Left ventricle myocardium inferior (tissue), 1 donor: ENCODE measurements around the gene ZSWIM1. TPM values are rescaled to one million over a fixed set of nuclear protein-coding genes. Genes with fewer than 3 reads are reported as not detected.

Experiments used
- DNase-seq: peaks from one replicate; pipeline ENCODE4 v3.0.0-alpha.2; 2020
- H3K27ac ChIP-seq: fragments of 200-600 bp; replicated peaks from 2 replicates; pipeline ENCODE4 v1.8.0; 2021
- H3K27me3 ChIP-seq: fragments of 200-600 bp; 2 replicates; pipeline ENCODE4 v1.8.0; 2021; ENCODE audit warnings: low read depth
- H3K36me3 ChIP-seq: fragments of 200-600 bp; 2 replicates; pipeline ENCODE4 v1.8.0; 2021
- H3K4me1 ChIP-seq: fragments of 200-600 bp; 2 replicates; pipeline ENCODE4 v1.8.0; 2021
- H3K4me3 ChIP-seq: fragments of 200-600 bp; 2 replicates; pipeline ENCODE4 v1.8.0; 2021; ENCODE audit warnings: mild to moderate bottlenecking, moderate library complexity
- H3K9me3 ChIP-seq: fragments of 200-600 bp; replicated peaks from 2 replicates; pipeline ENCODE4 v1.8.0; 2021
- intact Hi-C: fragments of 100-400 bp; cut with micrococcal nuclease; formaldehyde crosslinking; loops from one replicate; pipeline ENCODE4 v1.11.0; 2022
- total RNA-seq: library from RNA; stranded (reverse); fragmentation: NEBNext Ultra II Directional; extraction: Animal tissue kit (Norgen Biotek cat#: 25700); gene quantifications from one replicate; pipeline ENCODE4 v1.2.1, GENCODE V29; 2021
- TF ChIP-seq, protein P1 (sequence below): fragments of 200-600 bp; IDR thresholded peaks from 2 replicates; pipeline ENCODE4 v1.8.0; 2021; ENCODE audit warnings: antibody characterized with exemption, mild to moderate bottlenecking, borderline replicate concordance
- donor health status: DM: no; HTN: yes; CAD: no; lungs with severe emphysema.

Gene ZSWIM1
- total RNA-seq, 1 donor from 2014 or later = 11.2 TPM

DNA sequence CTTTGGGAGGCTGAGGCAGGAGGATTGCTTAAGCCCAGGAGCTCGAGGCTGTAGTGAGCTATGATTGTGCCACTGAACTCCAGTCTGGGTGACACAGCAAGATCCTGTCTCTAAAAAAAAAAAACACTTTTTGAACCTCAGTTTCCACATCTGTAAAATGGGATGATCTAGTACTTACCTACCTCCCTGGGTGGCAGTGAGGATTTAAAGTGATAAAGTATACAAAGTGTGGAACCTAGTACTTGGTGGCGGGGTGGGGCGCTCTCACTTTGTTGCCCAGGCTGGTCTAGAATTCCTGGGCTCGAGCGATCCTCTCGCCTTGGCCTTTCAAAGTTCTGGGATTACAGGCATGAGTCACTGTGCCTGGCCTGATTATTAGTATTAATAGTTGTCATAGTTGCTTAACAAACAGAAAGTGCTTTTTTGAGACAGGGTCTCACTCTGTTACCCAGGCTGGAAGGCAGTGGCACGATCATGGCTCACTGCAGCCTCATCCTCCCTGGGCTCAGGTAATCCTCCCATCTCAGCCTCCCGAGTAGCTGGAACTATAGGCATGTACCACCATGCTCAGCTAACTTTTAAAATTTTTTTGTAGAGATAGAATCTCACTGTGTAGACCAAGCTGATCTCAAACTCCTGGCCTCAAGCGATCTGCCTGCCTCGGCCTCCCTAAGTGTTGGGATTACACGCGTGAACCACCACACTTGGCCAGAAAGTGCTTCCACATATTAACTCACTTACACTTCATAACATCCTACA lies 37.9 kb downstream of the ZSWIM1 start:
- intact Hi-C loops = no loop called here
- no peak for DNase-seq
- Histone ChIP-seq H3K4me3 (no peak overlapping the region), H3K9me3 (no peaks in the 10 kb centered on the region), H3K27ac (peak overlapping the region; percentile 86), H3K36me3 (no peaks in the 10 kb centered on the region), H3K4me1 (peaks cover 70% of the 10 kb centered on the region), H3K27me3 (no peaks in the 10 kb centered on the region)
- TF ChIP-seq, protein P1, sequence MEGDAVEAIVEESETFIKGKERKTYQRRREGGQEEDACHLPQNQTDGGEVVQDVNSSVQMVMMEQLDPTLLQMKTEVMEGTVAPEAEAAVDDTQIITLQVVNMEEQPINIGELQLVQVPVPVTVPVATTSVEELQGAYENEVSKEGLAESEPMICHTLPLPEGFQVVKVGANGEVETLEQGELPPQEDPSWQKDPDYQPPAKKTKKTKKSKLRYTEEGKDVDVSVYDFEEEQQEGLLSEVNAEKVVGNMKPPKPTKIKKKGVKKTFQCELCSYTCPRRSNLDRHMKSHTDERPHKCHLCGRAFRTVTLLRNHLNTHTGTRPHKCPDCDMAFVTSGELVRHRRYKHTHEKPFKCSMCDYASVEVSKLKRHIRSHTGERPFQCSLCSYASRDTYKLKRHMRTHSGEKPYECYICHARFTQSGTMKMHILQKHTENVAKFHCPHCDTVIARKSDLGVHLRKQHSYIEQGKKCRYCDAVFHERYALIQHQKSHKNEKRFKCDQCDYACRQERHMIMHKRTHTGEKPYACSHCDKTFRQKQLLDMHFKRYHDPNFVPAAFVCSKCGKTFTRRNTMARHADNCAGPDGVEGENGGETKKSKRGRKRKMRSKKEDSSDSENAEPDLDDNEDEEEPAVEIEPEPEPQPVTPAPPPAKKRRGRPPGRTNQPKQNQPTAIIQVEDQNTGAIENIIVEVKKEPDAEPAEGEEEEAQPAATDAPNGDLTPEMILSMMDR = no peak

GRCh38 chr20:45919542-45920399 lies 38.7 kb downstream of the ZSWIM1 start:
- peak; percentile 86 for DNase-seq
- Histone ChIP-seq H3K27me3 (no peaks in the 10 kb centered on the region), H3K36me3 (no peaks in the 10 kb centered on the region), H3K9me3 (no peaks in the 10 kb centered on the region), H3K27ac (peak overlapping the region; percentile 86), H3K4me3 (peak overlapping the region; percentile 37), H3K4me1 (peaks cover 78% of the 10 kb centered on the region)
- TF ChIP-seq, protein P1 = no peak
- intact Hi-C loops = no loop called here

DNA sequence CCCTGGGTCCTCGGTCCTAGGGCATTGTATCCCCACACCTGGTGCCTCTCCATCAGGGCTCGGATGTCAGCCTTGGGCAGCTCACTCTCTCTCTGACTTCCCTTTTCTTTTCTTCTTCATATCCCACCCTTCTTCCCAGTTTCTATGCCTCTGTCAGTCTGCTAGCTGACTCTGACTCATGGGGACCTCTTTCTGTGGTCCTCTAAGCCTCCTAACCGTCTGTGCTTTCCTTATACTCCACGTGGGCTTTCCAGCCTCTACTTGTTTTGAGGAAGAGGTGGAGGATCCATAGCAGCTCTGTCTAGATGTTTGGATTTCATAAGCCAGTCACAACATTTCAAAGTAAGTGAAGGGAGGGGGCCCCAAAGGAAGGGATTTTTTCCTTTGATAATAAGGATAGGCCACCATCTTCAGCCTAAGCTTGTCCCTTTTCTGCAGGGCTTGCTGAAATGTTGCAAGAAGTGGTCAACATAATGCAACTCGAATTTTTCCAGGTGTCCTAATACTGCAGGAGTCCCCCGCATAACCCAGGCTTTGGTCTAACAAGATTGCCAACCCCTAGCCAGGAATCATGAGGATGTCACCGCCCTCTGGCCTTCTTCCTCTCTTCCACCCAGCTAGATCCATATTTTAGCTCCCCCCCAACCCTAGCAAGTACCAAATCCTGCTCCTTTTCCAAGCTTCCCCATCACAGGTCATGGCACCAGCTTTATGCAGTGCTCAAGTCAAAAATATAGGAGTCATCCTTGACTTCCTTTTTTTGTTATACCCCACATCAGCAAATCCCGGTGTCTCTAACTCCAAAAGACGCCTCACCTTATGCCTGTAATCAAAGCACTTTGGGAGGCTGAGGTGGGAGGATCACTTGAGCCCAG lies 39.7 kb downstream of the ZSWIM1 start:
- peaks cover 83% of the 10 kb centered on the region for H3K4me1 ChIP-seq
- DNase-seq = no peak
- H3K36me3 ChIP-seq = no peaks in the 10 kb centered on the region
- H3K27ac ChIP-seq = peak overlapping the region; percentile 86
- intact Hi-C loops = no loop called here
- TF ChIP-seq, protein P1 = no peak
- peak overlapping the region; percentile 37 for H3K4me3 ChIP-seq
- H3K27me3 ChIP-seq = no peaks in the 10 kb centered on the region
- no peaks in the 10 kb centered on the region for H3K9me3 ChIP-seq

DNA sequence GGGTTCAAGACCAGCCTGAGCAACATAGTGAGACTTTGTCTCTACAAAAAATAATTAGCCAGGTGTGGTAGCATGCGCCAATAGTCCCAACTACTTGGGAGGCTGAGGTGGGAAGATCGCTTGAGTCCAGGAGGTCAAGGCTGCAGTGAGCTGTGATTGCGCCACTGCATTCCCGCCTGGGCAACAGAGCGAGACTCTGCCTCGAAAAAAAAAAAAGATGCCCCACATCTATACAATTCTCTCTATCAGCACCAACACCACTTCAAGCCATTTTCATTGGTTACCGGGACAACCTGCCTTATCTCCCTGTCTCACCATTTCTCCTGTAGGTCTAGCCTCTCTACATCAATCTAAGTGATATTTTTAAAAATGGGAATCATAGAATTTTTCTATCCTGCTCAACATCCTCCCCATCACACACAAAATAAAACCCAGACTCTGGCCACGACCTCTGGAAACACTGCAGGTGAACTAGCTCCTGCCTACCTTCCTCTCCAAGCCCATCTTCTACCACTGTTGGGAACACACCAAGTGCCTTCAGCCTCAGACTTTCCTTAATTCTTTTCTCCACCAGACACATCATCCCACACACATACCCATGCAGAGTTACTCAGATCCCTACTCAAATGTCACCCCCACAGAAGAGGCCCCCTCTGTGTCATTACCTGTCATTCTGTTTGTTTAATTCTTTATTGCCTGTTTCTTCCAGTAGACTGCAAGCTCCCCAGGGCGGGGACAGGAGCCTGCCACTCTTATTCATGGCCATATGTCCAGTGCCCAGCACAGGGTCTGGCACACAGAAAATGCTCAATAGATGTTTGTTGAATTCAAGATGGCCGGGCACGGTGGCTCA lies 40.5 kb downstream of the ZSWIM1 start:
- DNase-seq = no peak

More for the DNA sequence above, 40.5 kb downstream of the ZSWIM1 start:
- Histone ChIP-seq H3K27me3 (no peaks in the 10 kb centered on the region), H3K27ac (peak overlapping the region; percentile 86), H3K4me1 (peaks cover 83% of the 10 kb centered on the region), H3K4me3 (no peak overlapping the region), H3K9me3 (no peaks in the 10 kb centered on the region), H3K36me3 (no peaks in the 10 kb centered on the region)
- TF ChIP-seq, protein P1 = no peak
- intact Hi-C loops = no loop called here
